BJ (cell line): Measurements from ENCODE around the gene CCDC178. TPM values are rescaled to one million over a fixed set of nuclear protein-coding genes. Genes with fewer than 3 reads are reported as not detected.

Source experiments
- CTCF ChIA-PET: fragments of 350-600 bp; formaldehyde crosslinking; extraction: SDS; loops from one replicate; lab custom pipeline; 2021; ENCODE audit warnings: antibody characterized with exemption, inconsistent platforms; lab: Yijun Ruan, JAX
- POLR2A ChIA-PET: fragments of 300-600 bp; sonication (Branson Sonifier 250); formaldehyde crosslinking; extraction: SDS; loops from one replicate; lab custom pipeline; 2021; ENCODE audit warnings: antibody characterized with exemption; lab: Charles Lee
- DNase-seq: peaks from one replicate; pipeline ENCODE4 v3.0.0-alpha.2; 2011; ENCODE audit warnings: low read depth
- H3K27me3 ChIP-seq: 2 replicates; pipeline ENCODE4 v1.6.0; 2011; ENCODE audit warnings: low read length; ENCODE audit not compliant: control insufficient read depth, insufficient read depth
- H3K36me3 ChIP-seq: 2 replicates; pipeline ENCODE4 v1.5.1; 2011; ENCODE audit warnings: low read length; ENCODE audit not compliant: control insufficient read depth, insufficient read depth
- H3K4me3 ChIP-seq: 2 replicates; pipeline ENCODE4 v1.5.1; 2011; ENCODE audit warnings: low read depth, mild to moderate bottlenecking, control low read depth, low read length
- polyA plus RNA-seq: library from polyadenylated mRNA; depleted of rRNA; stranded (reverse); fragments of >200 nt; gene quantifications from 2 replicates; pipeline ENCODE4 v1.2.3, GENCODE V29; 2011
- TF ChIP-seq, protein P1 (sequence below): IDR thresholded peaks from 2 replicates; pipeline ENCODE4 v1.5.1; 2011; ENCODE audit warnings: low read depth, mild to moderate bottlenecking, control low read depth, inconsistent platforms, low read length, moderate library complexity; ENCODE audit not compliant: insufficient read depth

CCDC178 gene
- polyA plus RNA-seq, 1 experiment, result not detected

DNA sequence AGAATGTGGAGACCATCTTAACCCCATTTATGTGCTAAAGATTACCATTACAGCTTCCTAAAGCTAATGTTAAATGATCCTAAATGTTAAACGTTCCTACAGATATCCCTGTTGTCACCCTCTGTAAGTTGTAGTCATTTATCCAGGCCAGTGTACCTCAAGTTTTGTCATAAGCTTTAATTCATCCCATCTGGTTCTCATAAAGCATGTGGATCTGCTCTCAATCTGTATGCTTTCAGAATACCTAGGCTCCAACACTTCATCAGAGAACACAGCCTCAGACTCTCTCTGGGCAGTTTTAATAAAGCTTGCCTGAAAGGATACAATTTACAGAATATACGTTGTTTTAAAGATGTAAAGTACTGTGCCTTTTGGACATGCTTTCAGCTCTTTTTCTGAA is 4.2 kb upstream of the CCDC178 start:
- ChIA-PET CTCF (no interaction called here), POLR2A (no interaction called here)
- H3K4me3 ChIP-seq, result no peak overlapping the region
- H3K27me3 ChIP-seq, result no peaks in the 10 kb centered on the region
- TF ChIP-seq, protein P1, sequence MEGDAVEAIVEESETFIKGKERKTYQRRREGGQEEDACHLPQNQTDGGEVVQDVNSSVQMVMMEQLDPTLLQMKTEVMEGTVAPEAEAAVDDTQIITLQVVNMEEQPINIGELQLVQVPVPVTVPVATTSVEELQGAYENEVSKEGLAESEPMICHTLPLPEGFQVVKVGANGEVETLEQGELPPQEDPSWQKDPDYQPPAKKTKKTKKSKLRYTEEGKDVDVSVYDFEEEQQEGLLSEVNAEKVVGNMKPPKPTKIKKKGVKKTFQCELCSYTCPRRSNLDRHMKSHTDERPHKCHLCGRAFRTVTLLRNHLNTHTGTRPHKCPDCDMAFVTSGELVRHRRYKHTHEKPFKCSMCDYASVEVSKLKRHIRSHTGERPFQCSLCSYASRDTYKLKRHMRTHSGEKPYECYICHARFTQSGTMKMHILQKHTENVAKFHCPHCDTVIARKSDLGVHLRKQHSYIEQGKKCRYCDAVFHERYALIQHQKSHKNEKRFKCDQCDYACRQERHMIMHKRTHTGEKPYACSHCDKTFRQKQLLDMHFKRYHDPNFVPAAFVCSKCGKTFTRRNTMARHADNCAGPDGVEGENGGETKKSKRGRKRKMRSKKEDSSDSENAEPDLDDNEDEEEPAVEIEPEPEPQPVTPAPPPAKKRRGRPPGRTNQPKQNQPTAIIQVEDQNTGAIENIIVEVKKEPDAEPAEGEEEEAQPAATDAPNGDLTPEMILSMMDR, result no peak
- no peak for DNase-seq
- H3K36me3 ChIP-seq, result no peaks in the 10 kb centered on the region

GRCh38 chr18:33432857-33433256 is 7.7 kb downstream of the CCDC178 start:
- Histone ChIP-seq H3K4me3 (no peak overlapping the region), H3K27me3 (no peaks in the 10 kb centered on the region), H3K36me3 (no peaks in the 10 kb centered on the region)
- no peak for DNase-seq
- CTCF ChIA-PET, result no interaction called here
- POLR2A ChIA-PET, result no interaction called here
- TF ChIP-seq, protein P1, result no peak

- POLR2A ChIA-PET, result no interaction called here
- Histone ChIP-seq H3K27me3 (no peaks in the 10 kb centered on the region), H3K4me3 (no peak overlapping the region), H3K36me3 (no peaks in the 10 kb centered on the region)
- CTCF ChIA-PET, result no interaction called here
- TF ChIP-seq, protein P1, result no peak
- DNase-seq, result no peak
These were observed 13.0 kb downstream of the CCDC178 start for GRCh38 chr18:33427549-33427948.

DNA sequence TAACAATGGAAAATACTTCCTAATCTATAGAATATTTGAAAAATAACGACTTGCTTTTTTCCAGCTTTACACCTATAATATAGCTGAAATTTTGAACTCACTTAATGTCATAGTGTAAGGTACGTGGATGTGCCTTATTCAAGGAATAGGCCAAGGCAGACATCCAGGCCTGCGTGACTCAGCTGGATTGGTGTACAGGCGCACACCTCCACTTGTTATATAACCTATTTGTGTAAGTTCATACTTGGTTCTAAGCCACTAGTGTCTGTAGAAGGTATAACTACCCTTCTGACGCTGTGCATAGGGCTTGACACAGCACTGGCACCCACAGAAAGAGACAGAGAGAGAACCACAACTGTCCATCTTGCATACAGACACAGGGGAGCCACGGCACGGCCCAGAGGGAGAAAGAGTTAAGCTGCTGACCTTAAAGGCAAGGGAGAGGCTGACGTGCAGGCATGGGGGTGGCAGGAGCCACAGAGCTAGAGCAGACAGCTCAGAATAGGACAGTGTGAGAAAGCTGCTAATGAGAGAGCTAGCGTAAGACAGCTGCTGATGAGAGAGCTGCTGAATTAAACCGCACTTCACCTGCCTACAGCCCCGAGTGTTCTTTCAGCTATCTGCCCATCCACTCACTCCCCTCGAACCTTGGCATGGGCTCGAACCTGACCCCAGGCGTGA is 16.1 kb downstream of the CCDC178 start:
- CTCF ChIA-PET, result no interaction called here
- no peak for DNase-seq
- H3K27me3 ChIP-seq, result no peaks in the 10 kb centered on the region
- POLR2A ChIA-PET, result no interaction called here
- H3K4me3 ChIP-seq, result no peak overlapping the region
- TF ChIP-seq, protein P1, result no peak
- H3K36me3 ChIP-seq, result no peaks in the 10 kb centered on the region

- POLR2A ChIA-PET, result no interaction called here
These were observed 19.3 kb downstream of the CCDC178 start for GRCh38 chr18:33421225-33421624.

More at GRCh38 chr18:33421225-33421624, 19.3 kb downstream of the CCDC178 start:
- H3K27me3 ChIP-seq, result no peaks in the 10 kb centered on the region
- no peaks in the 10 kb centered on the region for H3K36me3 ChIP-seq
- no peak for DNase-seq
- TF ChIP-seq, protein P1, result no peak
- CTCF ChIA-PET, result no interaction called here
- H3K4me3 ChIP-seq, result no peak overlapping the region
